ENCODE results near the gene MEF2D.

The MEF2D gene

DNA sequence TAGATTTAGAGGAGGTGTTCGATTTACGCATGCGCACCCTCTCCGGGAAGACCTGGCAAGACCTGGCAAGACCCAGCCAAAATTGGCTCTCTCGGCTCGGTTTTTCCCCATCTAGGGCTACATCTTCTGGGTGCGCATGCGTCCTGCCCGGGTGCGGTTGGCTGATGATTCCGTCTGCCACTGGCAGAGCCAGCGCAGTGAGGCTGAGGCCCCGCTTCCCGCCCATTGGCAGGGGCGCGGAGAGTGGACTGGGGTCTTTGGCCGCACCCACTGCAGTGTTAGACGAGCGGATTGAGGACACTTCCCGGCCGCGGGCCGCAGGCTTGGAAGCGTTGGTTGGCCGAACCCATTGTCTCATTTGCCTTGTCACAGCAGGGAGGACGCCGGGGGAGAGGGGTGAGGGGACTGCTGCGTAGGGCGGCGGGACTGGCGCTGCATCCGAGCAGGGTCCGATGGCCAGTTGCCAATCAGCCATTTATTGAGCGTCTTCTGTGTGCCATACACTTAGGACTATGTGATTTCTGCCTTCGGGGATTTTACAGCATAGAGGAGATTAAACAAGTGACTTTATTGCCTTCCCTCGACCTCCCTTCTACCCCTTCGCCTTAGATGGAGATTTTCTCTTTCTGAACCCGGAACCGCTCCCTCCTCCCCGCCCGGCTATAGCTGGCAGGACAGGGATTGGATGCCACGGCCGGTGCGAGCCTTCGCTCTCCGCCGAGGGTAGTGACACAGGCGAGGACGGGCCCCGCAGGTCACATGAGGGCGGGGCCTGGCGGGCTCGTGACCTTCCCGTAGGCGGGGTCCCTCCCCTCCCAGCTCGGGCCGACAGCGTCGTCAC, 43.7 kb downstream of the MEF2D start (continued):
- TF ChIP-seq, protein P1, sequence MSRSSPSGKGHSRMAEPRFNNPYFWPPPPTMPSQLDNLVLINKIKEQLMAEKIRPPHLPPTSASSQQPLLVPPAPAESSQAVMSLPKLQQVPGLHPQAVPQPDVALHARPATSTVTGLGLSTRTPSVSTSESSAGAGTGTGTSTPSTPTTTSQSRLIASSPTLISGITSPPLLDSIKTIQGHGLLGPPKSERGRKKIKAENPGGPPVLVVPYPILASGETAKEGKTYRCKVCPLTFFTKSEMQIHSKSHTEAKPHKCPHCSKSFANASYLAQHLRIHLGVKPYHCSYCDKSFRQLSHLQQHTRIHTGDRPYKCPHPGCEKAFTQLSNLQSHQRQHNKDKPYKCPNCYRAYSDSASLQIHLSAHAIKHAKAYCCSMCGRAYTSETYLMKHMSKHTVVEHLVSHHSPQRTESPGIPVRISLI (tag by site-specific recombination; IDR thresholded peaks at IDR 0.05) = no peak
- TF ChIP-seq, protein P2, sequence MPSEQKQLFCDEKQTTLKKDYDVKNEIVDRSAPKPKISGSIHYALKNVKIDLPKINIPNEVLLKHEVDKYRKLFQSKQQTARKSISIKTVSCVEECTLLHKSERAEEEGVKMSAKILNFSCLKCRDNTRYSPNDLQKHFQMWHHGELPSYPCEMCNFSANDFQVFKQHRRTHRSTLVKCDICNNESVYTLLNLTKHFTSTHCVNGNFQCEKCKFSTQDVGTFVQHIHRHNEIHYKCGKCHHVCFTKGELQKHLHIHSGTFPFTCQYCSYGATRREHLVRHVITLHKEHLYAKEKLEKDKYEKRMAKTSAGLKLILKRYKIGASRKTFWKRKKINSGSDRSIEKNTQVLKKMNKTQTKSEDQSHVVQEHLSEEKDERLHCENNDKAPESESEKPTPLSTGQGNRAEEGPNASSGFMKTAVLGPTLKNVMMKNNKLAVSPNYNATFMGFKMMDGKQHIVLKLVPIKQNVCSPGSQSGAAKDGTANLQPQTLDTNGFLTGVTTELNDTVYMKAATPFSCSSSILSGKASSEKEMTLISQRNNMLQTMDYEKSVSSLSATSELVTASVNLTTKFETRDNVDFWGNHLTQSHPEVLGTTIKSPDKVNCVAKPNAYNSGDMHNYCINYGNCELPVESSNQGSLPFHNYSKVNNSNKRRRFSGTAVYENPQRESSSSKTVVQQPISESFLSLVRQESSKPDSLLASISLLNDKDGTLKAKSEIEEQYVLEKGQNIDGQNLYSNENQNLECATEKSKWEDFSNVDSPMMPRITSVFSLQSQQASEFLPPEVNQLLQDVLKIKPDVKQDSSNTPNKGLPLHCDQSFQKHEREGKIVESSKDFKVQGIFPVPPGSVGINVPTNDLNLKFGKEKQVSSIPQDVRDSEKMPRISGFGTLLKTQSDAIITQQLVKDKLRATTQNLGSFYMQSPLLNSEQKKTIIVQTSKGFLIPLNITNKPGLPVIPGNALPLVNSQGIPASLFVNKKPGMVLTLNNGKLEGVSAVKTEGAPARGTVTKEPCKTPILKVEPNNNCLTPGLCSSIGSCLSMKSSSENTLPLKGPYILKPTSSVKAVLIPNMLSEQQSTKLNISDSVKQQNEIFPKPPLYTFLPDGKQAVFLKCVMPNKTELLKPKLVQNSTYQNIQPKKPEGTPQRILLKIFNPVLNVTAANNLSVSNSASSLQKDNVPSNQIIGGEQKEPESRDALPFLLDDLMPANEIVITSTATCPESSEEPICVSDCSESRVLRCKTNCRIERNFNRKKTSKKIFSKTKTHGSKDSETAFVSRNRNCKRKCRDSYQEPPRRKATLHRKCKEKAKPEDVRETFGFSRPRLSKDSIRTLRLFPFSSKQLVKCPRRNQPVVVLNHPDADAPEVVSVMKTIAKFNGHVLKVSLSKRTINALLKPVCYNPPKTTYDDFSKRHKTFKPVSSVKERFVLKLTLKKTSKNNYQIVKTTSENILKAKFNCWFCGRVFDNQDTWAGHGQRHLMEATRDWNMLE (tag by site-specific recombination; conservative IDR thresholded peaks at IDR 0.05; ENCODE audit: low read depth) = peak; percentile 42; the same call in 1 of the 2 replicates
- TF ChIP-seq, protein P3, sequence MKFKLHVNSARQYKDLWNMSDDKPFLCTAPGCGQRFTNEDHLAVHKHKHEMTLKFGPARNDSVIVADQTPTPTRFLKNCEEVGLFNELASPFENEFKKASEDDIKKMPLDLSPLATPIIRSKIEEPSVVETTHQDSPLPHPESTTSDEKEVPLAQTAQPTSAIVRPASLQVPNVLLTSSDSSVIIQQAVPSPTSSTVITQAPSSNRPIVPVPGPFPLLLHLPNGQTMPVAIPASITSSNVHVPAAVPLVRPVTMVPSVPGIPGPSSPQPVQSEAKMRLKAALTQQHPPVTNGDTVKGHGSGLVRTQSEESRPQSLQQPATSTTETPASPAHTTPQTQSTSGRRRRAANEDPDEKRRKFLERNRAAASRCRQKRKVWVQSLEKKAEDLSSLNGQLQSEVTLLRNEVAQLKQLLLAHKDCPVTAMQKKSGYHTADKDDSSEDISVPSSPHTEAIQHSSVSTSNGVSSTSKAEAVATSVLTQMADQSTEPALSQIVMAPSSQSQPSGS (tag by site-specific recombination; IDR thresholded peaks at IDR 0.05; ENCODE audit: low read depth) = peak; percentile 57; the same call in 1 of the 2 replicates
- peak; percentile 82 for TF ChIP-seq ZNF629 (tag by site-specific recombination; IDR thresholded peaks at IDR 0.05)
- peak; percentile 90 for TF ChIP-seq ZFHX2 (tag by site-specific recombination; conservative IDR thresholded peaks at IDR 0.05)
- TF ChIP-seq ZNF558 (tag by site-specific recombination; IDR thresholded peaks at IDR 0.05) = no peak; the same call in 1 of the 2 replicates
- TF ChIP-seq KLF1 (tag by site-specific recombination; IDR thresholded peaks at IDR 0.05) = peak; percentile 98
- TF ChIP-seq, protein P4, sequence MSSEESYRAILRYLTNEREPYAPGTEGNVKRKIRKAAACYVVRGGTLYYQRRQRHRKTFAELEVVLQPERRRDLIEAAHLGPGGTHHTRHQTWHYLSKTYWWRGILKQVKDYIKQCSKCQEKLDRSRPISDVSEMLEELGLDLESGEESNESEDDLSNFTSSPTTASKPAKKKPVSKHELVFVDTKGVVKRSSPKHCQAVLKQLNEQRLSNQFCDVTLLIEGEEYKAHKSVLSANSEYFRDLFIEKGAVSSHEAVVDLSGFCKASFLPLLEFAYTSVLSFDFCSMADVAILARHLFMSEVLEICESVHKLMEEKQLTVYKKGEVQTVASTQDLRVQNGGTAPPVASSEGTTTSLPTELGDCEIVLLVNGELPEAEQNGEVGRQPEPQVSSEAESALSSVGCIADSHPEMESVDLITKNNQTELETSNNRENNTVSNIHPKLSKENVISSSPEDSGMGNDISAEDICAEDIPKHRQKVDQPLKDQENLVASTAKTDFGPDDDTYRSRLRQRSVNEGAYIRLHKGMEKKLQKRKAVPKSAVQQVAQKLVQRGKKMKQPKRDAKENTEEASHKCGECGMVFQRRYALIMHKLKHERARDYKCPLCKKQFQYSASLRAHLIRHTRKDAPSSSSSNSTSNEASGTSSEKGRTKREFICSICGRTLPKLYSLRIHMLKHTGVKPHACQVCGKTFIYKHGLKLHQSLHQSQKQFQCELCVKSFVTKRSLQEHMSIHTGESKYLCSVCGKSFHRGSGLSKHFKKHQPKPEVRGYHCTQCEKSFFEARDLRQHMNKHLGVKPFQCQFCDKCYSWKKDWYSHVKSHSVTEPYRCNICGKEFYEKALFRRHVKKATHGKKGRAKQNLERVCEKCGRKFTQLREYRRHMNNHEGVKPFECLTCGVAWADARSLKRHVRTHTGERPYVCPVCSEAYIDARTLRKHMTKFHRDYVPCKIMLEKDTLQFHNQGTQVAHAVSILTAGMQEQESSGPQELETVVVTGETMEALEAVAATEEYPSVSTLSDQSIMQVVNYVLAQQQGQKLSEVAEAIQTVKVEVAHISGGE (tag by site-specific recombination; conservative IDR thresholded peaks at IDR 0.05; ENCODE audit: low read depth) = peak; percentile 68
- TF ChIP-seq ZBTB48 (tag by site-specific recombination; IDR thresholded peaks at IDR 0.05) = 0 out of 2 replicates have a peak, but pooled peaks have one; percentile 82
- TF ChIP-seq, protein P5, sequence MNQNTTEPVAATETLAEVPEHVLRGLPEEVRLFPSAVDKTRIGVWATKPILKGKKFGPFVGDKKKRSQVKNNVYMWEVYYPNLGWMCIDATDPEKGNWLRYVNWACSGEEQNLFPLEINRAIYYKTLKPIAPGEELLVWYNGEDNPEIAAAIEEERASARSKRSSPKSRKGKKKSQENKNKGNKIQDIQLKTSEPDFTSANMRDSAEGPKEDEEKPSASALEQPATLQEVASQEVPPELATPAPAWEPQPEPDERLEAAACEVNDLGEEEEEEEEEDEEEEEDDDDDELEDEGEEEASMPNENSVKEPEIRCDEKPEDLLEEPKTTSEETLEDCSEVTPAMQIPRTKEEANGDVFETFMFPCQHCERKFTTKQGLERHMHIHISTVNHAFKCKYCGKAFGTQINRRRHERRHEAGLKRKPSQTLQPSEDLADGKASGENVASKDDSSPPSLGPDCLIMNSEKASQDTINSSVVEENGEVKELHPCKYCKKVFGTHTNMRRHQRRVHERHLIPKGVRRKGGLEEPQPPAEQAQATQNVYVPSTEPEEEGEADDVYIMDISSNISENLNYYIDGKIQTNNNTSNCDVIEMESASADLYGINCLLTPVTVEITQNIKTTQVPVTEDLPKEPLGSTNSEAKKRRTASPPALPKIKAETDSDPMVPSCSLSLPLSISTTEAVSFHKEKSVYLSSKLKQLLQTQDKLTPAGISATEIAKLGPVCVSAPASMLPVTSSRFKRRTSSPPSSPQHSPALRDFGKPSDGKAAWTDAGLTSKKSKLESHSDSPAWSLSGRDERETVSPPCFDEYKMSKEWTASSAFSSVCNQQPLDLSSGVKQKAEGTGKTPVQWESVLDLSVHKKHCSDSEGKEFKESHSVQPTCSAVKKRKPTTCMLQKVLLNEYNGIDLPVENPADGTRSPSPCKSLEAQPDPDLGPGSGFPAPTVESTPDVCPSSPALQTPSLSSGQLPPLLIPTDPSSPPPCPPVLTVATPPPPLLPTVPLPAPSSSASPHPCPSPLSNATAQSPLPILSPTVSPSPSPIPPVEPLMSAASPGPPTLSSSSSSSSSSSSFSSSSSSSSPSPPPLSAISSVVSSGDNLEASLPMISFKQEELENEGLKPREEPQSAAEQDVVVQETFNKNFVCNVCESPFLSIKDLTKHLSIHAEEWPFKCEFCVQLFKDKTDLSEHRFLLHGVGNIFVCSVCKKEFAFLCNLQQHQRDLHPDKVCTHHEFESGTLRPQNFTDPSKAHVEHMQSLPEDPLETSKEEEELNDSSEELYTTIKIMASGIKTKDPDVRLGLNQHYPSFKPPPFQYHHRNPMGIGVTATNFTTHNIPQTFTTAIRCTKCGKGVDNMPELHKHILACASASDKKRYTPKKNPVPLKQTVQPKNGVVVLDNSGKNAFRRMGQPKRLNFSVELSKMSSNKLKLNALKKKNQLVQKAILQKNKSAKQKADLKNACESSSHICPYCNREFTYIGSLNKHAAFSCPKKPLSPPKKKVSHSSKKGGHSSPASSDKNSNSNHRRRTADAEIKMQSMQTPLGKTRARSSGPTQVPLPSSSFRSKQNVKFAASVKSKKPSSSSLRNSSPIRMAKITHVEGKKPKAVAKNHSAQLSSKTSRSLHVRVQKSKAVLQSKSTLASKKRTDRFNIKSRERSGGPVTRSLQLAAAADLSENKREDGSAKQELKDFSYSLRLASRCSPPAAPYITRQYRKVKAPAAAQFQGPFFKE (tag by site-specific recombination; IDR thresholded peaks at IDR 0.05; ENCODE audit: borderline replicate concordance) = no peak
- no peak for TF ChIP-seq ZNF404 (tag by site-specific recombination; IDR thresholded peaks at IDR 0.05)
- peak; percentile 59; the same call in 1 of the 2 replicates for TF ChIP-seq ZNF394 (tag by site-specific recombination; IDR thresholded peaks at IDR 0.05; ENCODE audit: borderline replicate concordance)
- TF ChIP-seq ZNF585B (tag by site-specific recombination; IDR thresholded peaks at IDR 0.05) = peak; percentile 17; the same call in 1 of the 2 replicates
- TF ChIP-seq, protein P6, sequence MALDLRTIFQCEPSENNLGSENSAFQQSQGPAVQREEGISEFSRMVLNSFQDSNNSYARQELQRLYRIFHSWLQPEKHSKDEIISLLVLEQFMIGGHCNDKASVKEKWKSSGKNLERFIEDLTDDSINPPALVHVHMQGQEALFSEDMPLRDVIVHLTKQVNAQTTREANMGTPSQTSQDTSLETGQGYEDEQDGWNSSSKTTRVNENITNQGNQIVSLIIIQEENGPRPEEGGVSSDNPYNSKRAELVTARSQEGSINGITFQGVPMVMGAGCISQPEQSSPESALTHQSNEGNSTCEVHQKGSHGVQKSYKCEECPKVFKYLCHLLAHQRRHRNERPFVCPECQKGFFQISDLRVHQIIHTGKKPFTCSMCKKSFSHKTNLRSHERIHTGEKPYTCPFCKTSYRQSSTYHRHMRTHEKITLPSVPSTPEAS (tag by site-specific recombination; IDR thresholded peaks at IDR 0.05) = peak; percentile 49; the same call in 1 of the 2 replicates
- TF ChIP-seq, protein P7, sequence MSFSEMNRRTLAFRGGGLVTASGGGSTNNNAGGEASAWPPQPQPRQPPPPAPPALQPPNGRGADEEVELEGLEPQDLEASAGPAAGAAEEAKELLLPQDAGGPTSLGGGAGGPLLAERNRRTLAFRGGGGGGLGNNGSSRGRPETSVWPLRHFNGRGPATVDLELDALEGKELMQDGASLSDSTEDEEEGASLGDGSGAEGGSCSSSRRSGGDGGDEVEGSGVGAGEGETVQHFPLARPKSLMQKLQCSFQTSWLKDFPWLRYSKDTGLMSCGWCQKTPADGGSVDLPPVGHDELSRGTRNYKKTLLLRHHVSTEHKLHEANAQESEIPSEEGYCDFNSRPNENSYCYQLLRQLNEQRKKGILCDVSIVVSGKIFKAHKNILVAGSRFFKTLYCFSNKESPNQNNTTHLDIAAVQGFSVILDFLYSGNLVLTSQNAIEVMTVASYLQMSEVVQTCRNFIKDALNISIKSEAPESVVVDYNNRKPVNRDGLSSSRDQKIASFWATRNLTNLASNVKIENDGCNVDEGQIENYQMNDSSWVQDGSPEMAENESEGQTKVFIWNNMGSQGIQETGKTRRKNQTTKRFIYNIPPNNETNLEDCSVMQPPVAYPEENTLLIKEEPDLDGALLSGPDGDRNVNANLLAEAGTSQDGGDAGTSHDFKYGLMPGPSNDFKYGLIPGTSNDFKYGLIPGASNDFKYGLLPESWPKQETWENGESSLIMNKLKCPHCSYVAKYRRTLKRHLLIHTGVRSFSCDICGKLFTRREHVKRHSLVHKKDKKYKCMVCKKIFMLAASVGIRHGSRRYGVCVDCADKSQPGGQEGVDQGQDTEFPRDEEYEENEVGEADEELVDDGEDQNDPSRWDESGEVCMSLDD (tag by site-specific recombination; IDR thresholded peaks at IDR 0.05) = peak; percentile 77
